GM12878 (cell line): ENCODE measurements around the gene E2F1. TPM values are rescaled to one million over a fixed set of nuclear protein-coding genes. Genes with fewer than 3 reads are reported as not detected.

Experiments
- ATAC-seq: fragments of 200-7000 bp; cut with Tn5 transposase; 3 replicates; pipeline ENCODE4 v1.9.1; 2020; ENCODE audit warnings: mild to moderate bottlenecking, moderate library complexity
- BruUV-seq: library from RNA; stranded (reverse); fragments of 400-500 nt; replicated peaks from 2 replicates; lab custom pipeline; 2021; lab: Mats Ljungman, UMichigan
- CTCF ChIA-PET: fragments of 300-600 bp; sonication (Branson Sonifier 250); formaldehyde crosslinking; extraction: SDS; loops from one replicate; lab custom pipeline; 2021; ENCODE audit warnings: inconsistent platforms; lab: Yijun Ruan, JAX
- POLR2A ChIA-PET: fragments of 350-600 bp; formaldehyde crosslinking; extraction: SDS; loops from one replicate; lab custom pipeline; 2021; ENCODE audit warnings: inconsistent platforms; lab: Charles Lee
- RAD21 ChIA-PET: fragments of 300-600 bp; sonication (Branson Sonifier 250); formaldehyde crosslinking; loops from one replicate; lab custom pipeline; 2023; ENCODE audit warnings: antibody characterized with exemption; ENCODE audit not compliant: unreplicated experiment; lab: Charles Lee
- SMC1A ChIA-PET: fragments of 300-600 bp; sonication (Branson Sonifier 250); formaldehyde crosslinking; loops from one replicate; lab custom pipeline; 2023; ENCODE audit not compliant: unreplicated experiment, uncharacterized antibody; lab: Charles Lee
- DNase-seq: peaks from one replicate; pipeline ENCODE4 v3.0.0-alpha.2; 2011; ENCODE audit warnings: low read depth, low spot score
- FAIRE-seq: peaks from 3 replicates; lab custom pipeline; 2011; peaks lifted over from hg19 to GRCh38; lab: Jason Lieb, UNC
- H2AFZ ChIP-seq: 2 replicates; pipeline ENCODE4 v1.6.0; 2011; ENCODE audit warnings: low read depth, low read length, control low read depth; ENCODE audit not compliant: control insufficient read depth
- H3K27ac ChIP-seq: 2 replicates; pipeline ENCODE4 v1.5.1; 2011; ENCODE audit warnings: control low read depth; ENCODE audit not compliant: control insufficient read depth, insufficient read depth
- H3K27me3 ChIP-seq, 2 experiments: replicated peaks in 1 of 2; 2 replicates each; pipeline versions ENCODE4 v1.6.0 to v1.6.1; 2011; ENCODE audit warnings: low read length in 1 of 2; ENCODE audit not compliant: control insufficient read depth in 2 of 2, insufficient read depth in 2 of 2
- H3K36me3 ChIP-seq, 2 experiments: 2 replicates each; pipeline ENCODE4 v1.5.1; 2011; ENCODE audit warnings: low read length in 1 of 2; ENCODE audit not compliant: control insufficient read depth in 2 of 2, insufficient read depth in 2 of 2
- H3K4me1 ChIP-seq: 2 replicates; pipeline ENCODE4 v1.6.1; 2011; ENCODE audit warnings: mild to moderate bottlenecking, low read length, moderate library complexity, mixed read lengths; ENCODE audit not compliant: control insufficient read depth, insufficient read depth
- H3K4me2 ChIP-seq: 2 replicates; pipeline ENCODE4 v1.6.0; 2011; ENCODE audit warnings: control low read depth; ENCODE audit not compliant: control insufficient read depth, insufficient read depth
- H3K4me3 ChIP-seq: fragments of 200-600 bp; sonication (generic); 2 replicates; pipeline ENCODE4 v1.5.1; 2016
- H3K79me2 ChIP-seq: 2 replicates; pipeline ENCODE4 v1.6.0; 2011; ENCODE audit warnings: low read length; ENCODE audit not compliant: control insufficient read depth, insufficient read depth
- H3K9ac ChIP-seq: 2 replicates; pipeline ENCODE4 v1.8.0; 2011; ENCODE audit warnings: low read length, control low read depth, mixed read lengths; ENCODE audit not compliant: control insufficient read depth, insufficient read depth
- H3K9me3 ChIP-seq: replicated peaks from 3 replicates; pipeline ENCODE4 v1.5.1; 2011; ENCODE audit warnings: mild to moderate bottlenecking, low read length; ENCODE audit not compliant: control insufficient read depth, insufficient read depth
- H4K20me1 ChIP-seq: 2 replicates; pipeline ENCODE4 v1.6.0; 2011; ENCODE audit not compliant: control insufficient read depth, insufficient read depth
- CBX3 ChIP-seq: fragments of 200-600 bp; sonication (generic); IDR thresholded peaks from 2 replicates; pipeline ENCODE4 v1.6.1; 2016; ENCODE audit warnings: low read depth, borderline replicate concordance
- DPF2 ChIP-seq: fragments of 450-650 bp; IDR thresholded peaks from 2 replicates; pipeline ENCODE4 v1.6.1; 2017; ENCODE audit warnings: mild to moderate bottlenecking
- EED ChIP-seq: sonication (generic); IDR thresholded peaks from 2 replicates; pipeline ENCODE4 v1.6.1; 2016; ENCODE audit warnings: antibody characterized with exemption, low read depth
- NFYB ChIP-seq: IDR thresholded peaks from 2 replicates; pipeline ENCODE4 v1.6.1; 2011; ENCODE audit warnings: low read depth, mild to moderate bottlenecking, low read length, improper control_type of control experiment, moderate library complexity; ENCODE audit not compliant: insufficient read depth
- NR2C1 ChIP-seq: fragments of 450-650 bp; IDR thresholded peaks from 2 replicates; pipeline ENCODE4 v1.6.1; 2017; ENCODE audit warnings: antibody characterized with exemption, mild to moderate bottlenecking, moderate library complexity
- NR2F1 ChIP-seq: fragments of 450-650 bp; conservative IDR thresholded peaks from 2 replicates; pipeline ENCODE4 v1.6.1; 2017; ENCODE audit warnings: mild to moderate bottlenecking
- PKNOX1 ChIP-seq: fragments of 450-650 bp; IDR thresholded peaks from 2 replicates; pipeline ENCODE4 v1.6.1; 2016; ENCODE audit warnings: mild to moderate bottlenecking
- RUNX3 ChIP-seq: IDR thresholded peaks from 2 replicates; pipeline ENCODE4 v1.6.1; 2012; ENCODE audit warnings: low read length, inconsistent platforms
- SKIL ChIP-seq: fragments of 450-650 bp; IDR thresholded peaks from 2 replicates; pipeline ENCODE4 v1.6.1; 2017; ENCODE audit warnings: mild to moderate bottlenecking, low read depth, inconsistent platforms; ENCODE audit not compliant: poor library complexity, severe bottlenecking
- SPI1 ChIP-seq: IDR thresholded peaks from 2 replicates; pipeline ENCODE4 v1.6.1; 2011; ENCODE audit warnings: low read depth, mild to moderate bottlenecking, low read length, moderate library complexity, borderline replicate concordance; ENCODE audit not compliant: insufficient read depth
- TAF1 ChIP-seq: IDR thresholded peaks from 2 replicates; pipeline ENCODE4 v1.6.1; 2011; ENCODE audit warnings: mild to moderate bottlenecking, low read depth, low read length, borderline replicate concordance
- YBX1 ChIP-seq: fragments of 450-650 bp; IDR thresholded peaks from 2 replicates; pipeline ENCODE4 v1.6.1; 2016; ENCODE audit warnings: antibody characterized with exemption
- ZSCAN29 ChIP-seq: fragments of 450-650 bp; IDR thresholded peaks from 2 replicates; pipeline ENCODE4 v1.6.1; 2017; ENCODE audit warnings: mild to moderate bottlenecking, moderate library complexity
- WGBS: methylation state at CpG from one replicate; pipeline ENCODE4 v1.1.6; 2016; ENCODE audit warnings: low lambda C conversion rate; ENCODE audit not compliant: insufficient replicate concordance, insufficient coverage; ENCODE audit errors: missing lambda C conversion rate; 5-methylcytosine and 5-hydroxymethylcytosine counted together
- in situ Hi-C: fragments of 300-500 bp; cut with MboI; formaldehyde crosslinking; loops from 9 replicates; pipeline ENCODE4 v1.14.3; 2018; ENCODE audit warnings: mixed read lengths
- intact Hi-C: fragments of 100-400 bp; cut with micrococcal nuclease; formaldehyde crosslinking; loops from one replicate; pipeline ENCODE4 v1.14.2; 2022; ENCODE audit not compliant: unreplicated experiment
- polyA plus RNA-seq, 11 experiments: library from polyadenylated mRNA; depleted of rRNA in 4 of 11; unstranded in 6 of 11; stranded (reverse) in 5 of 11; fragments of >200 nt; fragmentation: Nextera tagmentation in 4 of 11; fragmentation: Illumina TruSeq in 1 of 11; extraction: Ambion mirVana in 4 of 11; extraction: Trizol in 1 of 11; gene quantifications; 1 replicate in 1 of 11; 2 replicates in 10 of 11; pipeline versions ENCODE4 v1.2.1 to v1.2.3, GENCODE V29; 2011 to 2016; ENCODE audit warnings: inconsistent platforms in 2 of 11, missing spikeins in 2 of 11, low read depth in 1 of 11
- total RNA-seq, 4 experiments: library from RNA; depleted of rRNA in 3 of 4; stranded (reverse); fragments of >200 nt in 3 of 4; fragmentation: Illumina TruSeq in 1 of 4; extraction: Trizol in 1 of 4; gene quantifications; 2 replicates each; pipeline versions ENCODE4 v1.2.1 to v1.2.3, GENCODE V29; 2013 to 2021
- TF ChIP-seq, protein P1 (sequence below): IDR thresholded peaks from 2 replicates; pipeline ENCODE4 v1.6.1; 2011; ENCODE audit warnings: mild to moderate bottlenecking, low read depth, low read length, moderate library complexity; ENCODE audit not compliant: insufficient replicate concordance

The E2F1 gene
- total and polyA plus RNA-seq, 10 of the 15 experiments (the other 5 are each of a cell fraction or from before 2014, with no cell fraction given): 0.29 to 50.2 (median 19.7) TPM

DNA sequence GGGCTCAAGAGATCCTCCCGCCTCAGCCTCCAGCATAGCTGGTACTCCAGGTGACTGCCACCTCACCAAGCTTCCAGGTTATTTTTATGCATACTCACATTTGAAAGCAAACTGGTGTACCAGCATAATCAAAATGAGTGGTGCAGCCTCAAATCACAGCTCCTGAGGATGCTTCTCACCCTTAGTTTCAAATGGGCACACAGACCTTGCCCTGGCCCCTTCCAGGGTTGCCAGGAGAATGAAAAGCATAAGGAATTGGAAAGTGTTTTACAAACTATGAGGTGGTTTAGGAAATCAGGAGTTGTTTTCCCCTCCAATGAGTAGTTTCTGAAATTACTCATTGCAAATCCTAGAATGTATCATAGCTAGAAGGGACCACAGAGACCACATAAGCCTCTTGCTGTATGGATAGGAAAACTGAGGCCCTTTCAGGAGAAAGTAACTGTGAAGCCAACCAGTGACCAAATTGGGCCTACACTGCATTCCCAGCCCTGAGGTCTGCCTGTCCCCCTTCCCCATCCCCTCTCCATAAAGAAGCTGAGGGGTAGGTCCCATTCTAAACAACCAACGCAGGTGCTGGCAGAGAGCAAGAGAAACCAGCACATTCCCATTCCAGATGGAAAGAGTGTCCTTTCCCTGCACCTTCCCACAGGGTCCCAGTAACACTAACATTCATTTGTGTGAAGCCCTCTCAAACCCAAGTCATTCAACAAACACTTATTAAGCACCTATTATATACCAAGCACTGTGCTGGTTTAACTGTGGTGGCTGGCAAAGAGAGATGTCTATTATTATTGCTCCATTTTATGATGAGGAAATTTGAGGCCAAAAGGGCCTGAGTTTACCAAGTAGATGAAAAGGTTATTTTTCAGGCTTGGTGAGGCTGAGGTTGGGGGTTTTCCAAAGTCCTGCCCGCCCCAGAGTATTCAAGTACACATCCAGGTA, 2.1 kb upstream of the E2F1 start (continued):
- no peak for TF ChIP-seq NFYB
- TF ChIP-seq RUNX3: peak; percentile 60
- TF ChIP-seq EED: no peak; the same call in 1 of the 2 replicates

GRCh38 chr20:33687370-33687915, 1.3 kb upstream of the E2F1 start:
- TF ChIP-seq CBX3: no peak
- no peak for TF ChIP-seq ZSCAN29
- TF ChIP-seq, protein P1, sequence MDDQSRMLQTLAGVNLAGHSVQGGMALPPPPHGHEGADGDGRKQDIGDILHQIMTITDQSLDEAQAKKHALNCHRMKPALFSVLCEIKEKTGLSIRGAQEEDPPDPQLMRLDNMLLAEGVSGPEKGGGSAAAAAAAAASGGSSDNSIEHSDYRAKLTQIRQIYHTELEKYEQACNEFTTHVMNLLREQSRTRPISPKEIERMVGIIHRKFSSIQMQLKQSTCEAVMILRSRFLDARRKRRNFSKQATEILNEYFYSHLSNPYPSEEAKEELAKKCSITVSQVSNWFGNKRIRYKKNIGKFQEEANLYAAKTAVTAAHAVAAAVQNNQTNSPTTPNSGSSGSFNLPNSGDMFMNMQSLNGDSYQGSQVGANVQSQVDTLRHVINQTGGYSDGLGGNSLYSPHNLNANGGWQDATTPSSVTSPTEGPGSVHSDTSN: no peak
- no peak for TF ChIP-seq TAF1
- TF ChIP-seq SKIL: no peak
- no peak for TF ChIP-seq NR2C1
- TF ChIP-seq SPI1: peak; percentile 71
- TF ChIP-seq NR2F1: no peak
- no peak for TF ChIP-seq YBX1
- TF ChIP-seq PKNOX1: peak; percentile 34; the same call in 1 of the 2 replicates
- no peak for TF ChIP-seq DPF2
- Histone ChIP-seq H3K4me2 (no peak overlapping the region), H2AFZ (no peak overlapping the region), H3K79me2 (peaks cover 26% of the 10 kb centered on the region), H3K27ac (no peak overlapping the region), H3K9ac (no peak overlapping the region), H3K27me3 (no peaks in the 10 kb centered on the region), H3K4me3 (no peak overlapping the region), H3K4me1 (peaks cover 26% of the 10 kb centered on the region), H3K9me3 (no peaks in the 10 kb centered on the region), H4K20me1 (no peaks in the 10 kb centered on the region), H3K36me3 (no peaks in the 10 kb centered on the region)
- in situ Hi-C loops (no loop called here), intact Hi-C loops (loop anchor here (5.0 to 10.0 kb wide), 2 partner anchors 90 to 307 kb away; partner anchors contain the start of gene RALY)
- no TSS peak for BruUV-seq
- FAIRE-seq: no peak
- WGBS: 89% methylated on average over 8 of the region's 8 CpGs
- ChIA-PET CTCF (interaction anchor here (1.1 to 5.6 kb wide), 2 partner anchors 20 to 196 kb away, joined by 3 to 38 read pairs; partner anchors contain the start of gene ACTL10), SMC1A (interaction anchor here (1.5 kb wide), 1 partner anchor 12 kb away, joined by 5 read pairs; no protein-coding TSS in a partner anchor), RAD21 (interaction anchor here (0.9 to 1.9 kb wide), 3 partner anchors 19 to 91 kb away, joined by 3 to 5 read pairs (median 4); partner anchors contain the start of gene PXMP4), POLR2A (interaction anchor here (1.1 kb wide), 1 partner anchor 22 kb away, joined by 3 read pairs; no protein-coding TSS in a partner anchor)
- no peak for DNase-seq
- ATAC-seq: no peak
